ENCODE measurements around the gene TRIM2.

GRCh38 chr4:153259661-153260060 lies 55.4 kb downstream of the TRIM2 start:
- no peak for TF ChIP-seq CTCF (IDR thresholded peaks at IDR 0.05)
- TF ChIP-seq POLR2A (IDR thresholded peaks at IDR 0.05) = no peak

All from heart left ventricle (tissue), 13 donors.